Endothelial cell of umbilical vein (primary cell): ENCODE results near the gene HMGN5. TPM values are rescaled to one million over a fixed set of nuclear protein-coding genes. Genes with fewer than 3 reads are reported as not detected.
A peak's percentile ranks its signal among the peaks of the same experiment; 100 is the strongest.

ENCODE experiments used
- Bru-seq: library from RNA; stranded (reverse); fragments of 400-500 nt; gene quantifications from one replicate; lab custom pipeline; 2021; lab: Mats Ljungman, UMichigan
- BruChase-seq, 2 experiments: library from RNA; stranded (reverse); fragments of 400-500 nt; gene quantifications; one replicate each; lab custom pipeline; 2021; lab: Mats Ljungman, UMichigan
- BruUV-seq: library from RNA; stranded (reverse); fragments of 400-500 nt; replicated peaks from 2 replicates; lab custom pipeline; 2021; lab: Mats Ljungman, UMichigan
- CTCF ChIA-PET: fragments of 300-600, 350-600 bp; sonication (Branson Sonifier 250); formaldehyde crosslinking; loops from one replicate; lab custom pipeline; 2021; ENCODE audit warnings: antibody characterized with exemption, inconsistent platforms; lab: Charles Lee
- POLR2A ChIA-PET: fragments of 300-600, 350-600 bp; sonication (Branson Sonifier 250); formaldehyde crosslinking; loops from one replicate; lab custom pipeline; 2021; ENCODE audit warnings: antibody characterized with exemption, inconsistent platforms; lab: Charles Lee
- DNase-seq: peaks from one replicate; pipeline ENCODE4 v3.0.0-alpha.2; 2011; ENCODE audit warnings: low read depth, low spot score
- FAIRE-seq: peaks from 2 replicates; lab custom pipeline; 2011; peaks lifted over from hg19 to GRCh38; lab: Jason Lieb, UNC
- H2AFZ ChIP-seq: 2 replicates; pipeline ENCODE4 v1.6.0; 2012; ENCODE audit warnings: low read depth, low read length, control low read depth, inconsistent platforms
- H3K27ac ChIP-seq: 2 replicates; pipeline ENCODE4 v1.5.1; 2011; ENCODE audit warnings: low read depth, mild to moderate bottlenecking, control low read depth, low read length, moderate library complexity; ENCODE audit not compliant: insufficient read depth
- H3K27me3 ChIP-seq, 2 experiments: 2 replicates each; pipeline versions ENCODE4 v1.6.0 to v1.6.1; 2011; ENCODE audit warnings: low read length in 2 of 2, mixed read lengths in 1 of 2; ENCODE audit not compliant: control insufficient read depth in 2 of 2, insufficient read depth in 2 of 2
- H3K36me3 ChIP-seq, 2 experiments: 2 replicates in 1 of 2; 3 replicates in 1 of 2; pipeline ENCODE4 v1.5.1; 2011; ENCODE audit warnings: low read length in 2 of 2, mild to moderate bottlenecking in 1 of 2, moderate library complexity in 1 of 2; ENCODE audit not compliant: control insufficient read depth in 2 of 2, insufficient read depth in 2 of 2; ENCODE audit errors: extremely low read depth in 1 of 2
- H3K4me1 ChIP-seq: 3 replicates; pipeline ENCODE4 v1.5.1; 2011; ENCODE audit warnings: mild to moderate bottlenecking, low read length; ENCODE audit not compliant: control insufficient read depth, insufficient read depth; ENCODE audit errors: extremely low read depth
- H3K4me2 ChIP-seq: 2 replicates; pipeline ENCODE4 v1.6.1; 2011; ENCODE audit warnings: low read length, control low read depth, mixed read lengths; ENCODE audit not compliant: insufficient read depth
- H3K4me3 ChIP-seq, 3 experiments: fragments of 200-600 bp in 1 of 3; sonication (generic), shearing (Covaris generic) in 1 of 3; replicated peaks in 1 of 3; 2 replicates each; pipeline ENCODE4 v1.5.1; 2011 to 2016; ENCODE audit warnings: control low read depth in 3 of 3, low read length in 3 of 3, mild to moderate bottlenecking in 2 of 3, inconsistent platforms in 1 of 3, low read depth in 1 of 3, moderate library complexity in 1 of 3; ENCODE audit not compliant: insufficient read depth in 1 of 3
- H3K79me2 ChIP-seq: 2 replicates; pipeline ENCODE4 v1.6.0; 2012; ENCODE audit warnings: low read length, inconsistent platforms; ENCODE audit not compliant: control insufficient read depth, insufficient read depth
- H3K9ac ChIP-seq: replicated peaks from 2 replicates; pipeline ENCODE3; 2011; ENCODE audit warnings: low read length, control low read depth; ENCODE audit not compliant: insufficient read depth; ENCODE audit errors: extremely low read depth
- H3K9me1 ChIP-seq: replicated peaks from 3 replicates; pipeline ENCODE4 v1.6.0; 2011; ENCODE audit warnings: mild to moderate bottlenecking, low read length; ENCODE audit not compliant: control insufficient read depth, insufficient read depth; ENCODE audit errors: extremely low read depth
- H3K9me3 ChIP-seq: replicated peaks from 2 replicates; pipeline ENCODE4 v1.5.1; 2012; ENCODE audit warnings: low read length, inconsistent platforms; ENCODE audit not compliant: control insufficient read depth, insufficient read depth
- H4K20me1 ChIP-seq: replicated peaks from 2 replicates; pipeline ENCODE3; 2011; ENCODE audit warnings: mild to moderate bottlenecking, low read length; ENCODE audit not compliant: control insufficient read depth, insufficient read depth; ENCODE audit errors: extremely low read depth
- EZH2 ChIP-seq: IDR thresholded peaks from 2 replicates; pipeline ENCODE4 v1.6.1; 2012; ENCODE audit warnings: borderline replicate concordance, low read depth, mild to moderate bottlenecking, moderate library complexity, low read length, inconsistent platforms; ENCODE audit not compliant: severe bottlenecking
- FOS ChIP-seq: IDR thresholded peaks from 2 replicates; pipeline ENCODE4 v1.6.1; 2011; ENCODE audit warnings: mild to moderate bottlenecking, low read length, moderate library complexity, borderline replicate concordance; ENCODE audit not compliant: insufficient read depth
- GATA2 ChIP-seq: IDR thresholded peaks from 2 replicates; pipeline ENCODE4 v1.7.0; 2011; ENCODE audit warnings: low read depth, mild to moderate bottlenecking, moderate library complexity, mixed read lengths, low read length; ENCODE audit not compliant: insufficient read length, insufficient read depth
- JUN ChIP-seq: IDR thresholded peaks from 2 replicates; pipeline ENCODE4 v1.6.1; 2011; ENCODE audit warnings: borderline replicate concordance, low read depth; ENCODE audit not compliant: insufficient read length, insufficient read depth
- MYC ChIP-seq: IDR thresholded peaks from one replicate; pipeline ENCODE4 v1.6.1; 2011; ENCODE audit warnings: mild to moderate bottlenecking, low read depth, low read length
- POLR2A ChIP-seq: IDR thresholded peaks from 2 replicates; pipeline ENCODE4 v1.6.1; 2012; ENCODE audit warnings: low read depth, mild to moderate bottlenecking, control low read depth, low read length
- POLR2AphosphoS5 ChIP-seq: IDR thresholded peaks from 2 replicates; pipeline ENCODE4 v1.6.1; 2012; ENCODE audit warnings: low read depth, mild to moderate bottlenecking, control low read depth, low read length, moderate library complexity; ENCODE audit not compliant: insufficient read depth
- dilution Hi-C: fragments of 300-500 bp; cut with MboI; formaldehyde crosslinking; loops from one replicate; pipeline ENCODE4 v1.15.0; 2019; ENCODE audit warnings: low sequenced_read_pairs; ENCODE audit not compliant: extremely low pct_ligation_motif_present
- intact Hi-C: fragments of 100-400 bp; cut with micrococcal nuclease; formaldehyde crosslinking; loops from one replicate; pipeline ENCODE4 v1.10.0; 2022
- long read RNA-seq: library from polyadenylated mRNA; stranded (forward); transcript quantifications from one replicate; pipeline ENCODE4 v2.0.0, GENCODE V29; 2021
- polyA minus RNA-seq, 3 experiments: library from RNA; depleted of rRNA, polyadenylated mRNA; stranded (reverse); fragments of >200 nt; gene quantifications; 1 replicate in 1 of 3; 2 replicates in 2 of 3; pipeline ENCODE4 v1.2.3, GENCODE V29; 2011
- polyA plus RNA-seq, 4 experiments: library from polyadenylated mRNA; depleted of rRNA in 3 of 4; stranded (reverse) in 3 of 4; unstranded in 1 of 4; fragments of >200 nt; gene quantifications; 2 replicates each; pipeline versions ENCODE4 v1.2.1 to v1.2.3, GENCODE V29; 2011 to 2012; ENCODE audit warnings: missing spikeins in 1 of 4
- total RNA-seq: library from RNA; stranded (reverse); gene quantifications from 2 replicates; pipeline ENCODE4 v1.2.3, GENCODE V29; 2021
- TF ChIP-seq, protein P1 (sequence below), 2 donors: IDR thresholded peaks; 1 replicate in 1 of 2; 2 replicates in 1 of 2; pipeline ENCODE4 v1.5.1; 2011; ENCODE audit warnings: low read length in 2 of 2, mild to moderate bottlenecking in 2 of 2, moderate library complexity in 2 of 2, control low read depth in 1 of 2, inconsistent platforms in 1 of 2, low read depth in 1 of 2; ENCODE audit not compliant: insufficient read depth in 1 of 2; ENCODE audit errors: extremely low read depth in 1 of 2
- TF ChIP-seq, protein P2 (sequence below): IDR thresholded peaks from 2 replicates; pipeline ENCODE4 v1.6.1; 2011; ENCODE audit not compliant: insufficient read depth, insufficient read length

Gene HMGN5, protein sequence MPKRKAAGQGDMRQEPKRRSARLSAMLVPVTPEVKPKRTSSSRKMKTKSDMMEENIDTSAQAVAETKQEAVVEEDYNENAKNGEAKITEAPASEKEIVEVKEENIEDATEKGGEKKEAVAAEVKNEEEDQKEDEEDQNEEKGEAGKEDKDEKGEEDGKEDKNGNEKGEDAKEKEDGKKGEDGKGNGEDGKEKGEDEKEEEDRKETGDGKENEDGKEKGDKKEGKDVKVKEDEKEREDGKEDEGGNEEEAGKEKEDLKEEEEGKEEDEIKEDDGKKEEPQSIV
- 5.3 and 6.1 TPM in 2 replicates for total RNA-seq
- polyA plus RNA-seq: 0.38 and 0.95 TPM in 2 replicates
- 3.4 and 3.9 TPM in 2 replicates for polyA plus RNA-seq (2011; cell fraction: cytosol; rRNA removed)
- 1.4 and 1.6 TPM in 2 replicates for polyA plus RNA-seq (2011; cell fraction: nucleus; rRNA removed)
- polyA plus RNA-seq (2012): 5.8 and 6.1 TPM in 2 replicates
- polyA minus RNA-seq: 0.42 and 1.3 TPM in 2 replicates
- polyA minus RNA-seq (2011; cell fraction: cytosol; rRNA and poly(A)+ RNA removed): 5.9 TPM
- polyA minus RNA-seq (2011; cell fraction: nucleus; rRNA and poly(A)+ RNA removed): not detected in 2 replicates
- percentile 40 among the genes with signal in this experiment for Bru-seq, nascent RNA
- BruChase-seq, experiment 1, labeled RNA remaining after a 6-hour chase: percentile 47 among the genes with signal in this experiment
- percentile 38 among the genes with signal in this experiment for BruChase-seq, experiment 2, labeled RNA remaining after a 2-hour chase
- long read RNA-seq, transcript HMGN5-203 (6 exons, 578 nt): major isoform, 13 of 39 reads
- long read RNA-seq, partial matches to known transcripts: 0 of 39 reads
- long read RNA-seq, other reads (novel, unspliced or antisense): 25 of 39 reads

DNA sequence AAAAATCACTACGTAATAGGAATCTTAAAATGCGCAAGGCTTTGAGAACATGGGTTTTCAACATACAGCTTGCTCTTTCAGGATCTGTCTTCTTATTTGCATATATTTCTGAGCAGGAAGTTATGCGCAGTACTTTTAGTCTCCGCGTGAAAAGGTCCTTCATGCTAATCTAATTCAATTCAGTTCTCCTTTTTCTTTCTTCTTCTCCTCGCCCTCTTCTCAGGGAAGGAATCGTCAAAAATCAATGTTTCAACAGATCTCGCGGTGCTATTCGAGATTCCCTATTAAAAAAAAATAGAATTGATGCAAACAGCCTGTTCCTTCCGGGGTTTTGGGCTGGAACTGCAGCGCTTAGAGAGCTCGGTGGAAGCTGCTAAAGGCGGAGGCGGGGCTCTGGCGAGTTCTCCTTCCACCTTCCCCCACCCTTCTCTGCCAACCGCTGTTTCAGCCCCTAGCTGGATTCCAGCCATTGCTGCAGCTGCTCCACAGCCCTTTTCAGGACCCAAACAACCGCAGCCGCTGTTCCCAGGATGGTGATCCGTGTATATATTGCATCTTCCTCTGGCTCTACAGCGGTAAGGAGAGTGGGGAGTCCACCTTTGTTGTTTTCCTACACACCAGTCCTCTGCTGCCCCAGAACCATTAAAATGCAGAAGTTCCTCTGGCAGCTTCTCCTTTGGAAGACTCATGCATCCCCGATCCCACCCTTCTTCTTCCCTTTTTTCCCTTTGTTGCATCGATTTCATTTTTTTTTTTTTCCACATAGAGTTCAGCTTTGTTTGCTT, at the start of gene HMGN5, which contains the start of gene SH3BGRL:
Gene HMGN5, minus strand, starts transcription at position 243 of the 785 bp plus-strand sequence. CDS start 80,364 bp downstream, outside the sequence.
Gene SH3BGRL, plus strand, starts transcription at position 432 of the 785 bp plus-strand sequence. Its CDS starts 99 bp downstream, at position 531.
- no peaks in the 10 kb centered on the region for H4K20me1 ChIP-seq
- H3K9ac ChIP-seq: peak within 1 kb of the TSS; percentile 77
- H3K79me2 ChIP-seq: peaks cover 19% of the 10 kb centered on the region
- ChIA-PET POLR2A (no interaction called here), CTCF (interaction anchor here (0.5 to 2.5 kb wide), 3 partner anchors 78 to 325 kb away, joined by 3 to 6 read pairs (median 3); no protein-coding TSS in a partner anchor)
- TF ChIP-seq POLR2A (peak; percentile 46), JUN (no peak)
- peak within 1 kb of the TSS; percentile 96 for H2AFZ ChIP-seq
- peak within 1 kb of the TSS; percentile 77 to 99 (median 97) for H3K4me3 ChIP-seq
- peak within 1 kb of the TSS; percentile 86 for H3K27ac ChIP-seq
- dilution Hi-C loops (no loop called here), intact Hi-C loops (loop anchor here (2.0 to 10.0 kb wide), 3 partner anchors 81 to 1553 kb away; partner anchors contain the start of gene BRWD3)
- H3K9me1 ChIP-seq: no peaks in the 10 kb centered on the region
- FAIRE-seq (peak; percentile 97), DNase-seq (peak; percentile 87)
- BruUV-seq: no TSS peak
- no peaks in the 10 kb centered on the region for H3K27me3 ChIP-seq
- H3K4me1 ChIP-seq: peaks cover 10% of the 10 kb centered on the region
- no peaks in the 10 kb centered on the region for H3K9me3 ChIP-seq
- H3K4me2 ChIP-seq: peak within 1 kb of the TSS; percentile 99
- no peaks in the 10 kb centered on the region for H3K36me3 ChIP-seq

DNA sequence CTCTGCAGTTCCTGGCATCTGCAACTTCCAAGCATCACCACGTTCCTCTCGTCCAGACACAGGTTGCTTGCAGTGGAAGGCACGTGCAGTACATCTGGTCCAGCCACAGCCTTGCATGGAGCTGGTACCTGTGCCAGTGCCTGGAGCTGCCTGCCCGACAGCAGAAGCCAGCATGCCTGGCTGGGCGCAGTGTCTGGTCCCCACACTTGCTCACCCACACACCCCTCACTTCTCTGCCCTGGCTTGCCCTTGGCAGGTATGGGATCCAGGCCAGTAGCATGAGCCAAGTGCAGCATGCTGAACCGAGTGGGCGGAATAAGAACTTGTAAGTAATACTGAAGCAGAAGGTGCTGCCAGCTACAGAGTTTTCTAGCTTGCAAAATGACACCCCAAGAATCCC, 40.0 kb upstream of the HMGN5 start:
- Histone ChIP-seq H2AFZ (no peak overlapping the region), H4K20me1 (no peaks in the 10 kb centered on the region), H3K9me1 (no peaks in the 10 kb centered on the region), H3K4me1 (no peaks in the 10 kb centered on the region), H3K27me3 (no peaks in the 10 kb centered on the region), H3K27ac (no peak overlapping the region), H3K4me2 (no peak overlapping the region), H3K36me3 (no peaks in the 10 kb centered on the region), H3K9me3 (no peaks in the 10 kb centered on the region), H3K79me2 (no peaks in the 10 kb centered on the region), H3K4me3 (no peak overlapping the region), H3K9ac (no peak overlapping the region)
- BruUV-seq: no TSS peak
- dilution Hi-C loops (no loop called here), intact Hi-C loops (no loop called here)
- DNase-seq (no peak), FAIRE-seq (no peak)
- ChIA-PET CTCF (no interaction called here), POLR2A (no interaction called here)
- TF ChIP-seq, protein P1, sequence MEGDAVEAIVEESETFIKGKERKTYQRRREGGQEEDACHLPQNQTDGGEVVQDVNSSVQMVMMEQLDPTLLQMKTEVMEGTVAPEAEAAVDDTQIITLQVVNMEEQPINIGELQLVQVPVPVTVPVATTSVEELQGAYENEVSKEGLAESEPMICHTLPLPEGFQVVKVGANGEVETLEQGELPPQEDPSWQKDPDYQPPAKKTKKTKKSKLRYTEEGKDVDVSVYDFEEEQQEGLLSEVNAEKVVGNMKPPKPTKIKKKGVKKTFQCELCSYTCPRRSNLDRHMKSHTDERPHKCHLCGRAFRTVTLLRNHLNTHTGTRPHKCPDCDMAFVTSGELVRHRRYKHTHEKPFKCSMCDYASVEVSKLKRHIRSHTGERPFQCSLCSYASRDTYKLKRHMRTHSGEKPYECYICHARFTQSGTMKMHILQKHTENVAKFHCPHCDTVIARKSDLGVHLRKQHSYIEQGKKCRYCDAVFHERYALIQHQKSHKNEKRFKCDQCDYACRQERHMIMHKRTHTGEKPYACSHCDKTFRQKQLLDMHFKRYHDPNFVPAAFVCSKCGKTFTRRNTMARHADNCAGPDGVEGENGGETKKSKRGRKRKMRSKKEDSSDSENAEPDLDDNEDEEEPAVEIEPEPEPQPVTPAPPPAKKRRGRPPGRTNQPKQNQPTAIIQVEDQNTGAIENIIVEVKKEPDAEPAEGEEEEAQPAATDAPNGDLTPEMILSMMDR (IDR thresholded peaks at IDR 0.05; ENCODE audit: extremely low read depth in 1 of 2, insufficient read depth in 1 of 2, low read depth in 1 of 2, low read length in 2 of 2): no peak
- TF ChIP-seq FOS: no peak
- TF ChIP-seq JUN: no peak
- TF ChIP-seq EZH2: no peak
- TF ChIP-seq POLR2A: no peak
- TF ChIP-seq GATA2: no peak
- TF ChIP-seq, protein P2, sequence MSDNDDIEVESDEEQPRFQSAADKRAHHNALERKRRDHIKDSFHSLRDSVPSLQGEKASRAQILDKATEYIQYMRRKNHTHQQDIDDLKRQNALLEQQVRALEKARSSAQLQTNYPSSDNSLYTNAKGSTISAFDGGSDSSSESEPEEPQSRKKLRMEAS: no peak
- TF ChIP-seq POLR2AphosphoS5: no peak
- TF ChIP-seq MYC: no peak
